Caki2 (cell line): ENCODE results near the gene PRDM12. TPM values are rescaled to one million over a fixed set of nuclear protein-coding genes. Genes with fewer than 3 reads are reported as not detected.

Experiments
- total RNA-seq: library from RNA; depleted of rRNA; stranded (reverse); fragments of >200 nt; shearing (Covaris generic); gene quantifications from 2 replicates; pipeline ENCODE4 v1.2.3, GENCODE V29; 2014; ENCODE audit warnings: low replicate concordance; rRNA removed

Gene PRDM12
- total RNA-seq, 1 experiment from 2014 or later: not detected

Other genes with a start within 250 kb of the PRDM12 start
- 23.7 and 27.1 TPM in 2 replicates for gene ASS1, start 219.6 kb upstream of the PRDM12 start, total RNA-seq
- 23.8 and 28.4 TPM in 2 replicates for gene FUBP3, start 85.0 kb upstream of the PRDM12 start, total RNA-seq
- gene EXOSC2, start 29.2 kb downstream of the PRDM12 start, total RNA-seq: 22.8 and 41.5 TPM in 2 replicates
- 19.5 and 27.6 TPM in 2 replicates for gene ABL1, start 170.7 kb downstream of the PRDM12 start, total RNA-seq
- not detected in 2 replicates for gene QRFP, start 232.2 kb downstream of the PRDM12 start, total RNA-seq